HepG2 (cell line): ENCODE data around the gene ELAPOR1. TPM values are rescaled to one million over a fixed set of nuclear protein-coding genes. Genes with fewer than 3 reads are reported as not detected.

Experiments
- CCDC6 ChIP-seq: sonication (generic); formaldehyde crosslinking; IDR thresholded peaks from 2 replicates; pipeline ENCODE4 v1.8.1; 2022; ENCODE audit warnings: mild to moderate bottlenecking, missing genetic modification reagents, moderate library complexity
- FLYWCH1 ChIP-seq: sonication (generic); formaldehyde crosslinking; IDR thresholded peaks from 2 replicates; pipeline ENCODE4 v1.8.1; 2023; ENCODE audit warnings: mild to moderate bottlenecking, missing genetic modification reagents
- FOXM1 ChIP-seq: sonication (generic); formaldehyde crosslinking; IDR thresholded peaks from 2 replicates; pipeline ENCODE4 v1.5.0; 2020; ENCODE audit warnings: missing genetic modification reagents
- KDM4B ChIP-seq: sonication (generic); formaldehyde crosslinking; IDR thresholded peaks from 2 replicates; pipeline ENCODE4 v1.4.0; 2020; ENCODE audit warnings: missing genetic modification reagents
- KMT2A ChIP-seq: sonication (generic); formaldehyde crosslinking; IDR thresholded peaks from 2 replicates; pipeline ENCODE4 v1.4.0; 2020; ENCODE audit warnings: missing genetic modification reagents
- MAZ ChIP-seq, 2 experiments: sonication (generic) in 1 of 2; formaldehyde crosslinking in 1 of 2; IDR thresholded peaks; 2 replicates each; pipeline versions ENCODE4 v1.5.0 to v1.6.1; 2012 to 2020; ENCODE audit warnings: low read depth in 2 of 2, mild to moderate bottlenecking in 2 of 2, borderline replicate concordance in 1 of 2, improper control_type of control experiment in 1 of 2, low read length in 1 of 2, missing genetic modification reagents in 1 of 2, moderate library complexity in 1 of 2
- MEF2D ChIP-seq: sonication (generic); formaldehyde crosslinking; IDR thresholded peaks from 2 replicates; pipeline ENCODE4 v1.5.1; 2020; ENCODE audit warnings: mild to moderate bottlenecking, missing genetic modification reagents
- NCOA5 ChIP-seq: sonication (generic); formaldehyde crosslinking; IDR thresholded peaks from 2 replicates; pipeline ENCODE4 v1.4.0; 2020; ENCODE audit warnings: missing genetic modification reagents
- POGZ ChIP-seq: sonication (generic); formaldehyde crosslinking; IDR thresholded peaks from 2 replicates; pipeline ENCODE4 v1.4.0; 2020; ENCODE audit warnings: mild to moderate bottlenecking, missing genetic modification reagents
- SATB2 ChIP-seq: sonication (generic); formaldehyde crosslinking; IDR thresholded peaks from 2 replicates; pipeline ENCODE4 v1.5.0; 2020; ENCODE audit warnings: missing genetic modification reagents
- ZNF253 ChIP-seq: sonication (generic); formaldehyde crosslinking; IDR thresholded peaks from 2 replicates; pipeline ENCODE4 v1.8.0; 2022; ENCODE audit warnings: mild to moderate bottlenecking, missing genetic modification reagents, borderline replicate concordance
- ZNF274 ChIP-seq: sonication (generic); formaldehyde crosslinking; IDR thresholded peaks from 2 replicates; pipeline ENCODE4 v1.5.1; 2020; ENCODE audit warnings: mild to moderate bottlenecking, missing genetic modification reagents
- ZNF296 ChIP-seq: sonication (generic); formaldehyde crosslinking; conservative IDR thresholded peaks from 2 replicates; pipeline ENCODE4 v1.5.0; 2020; ENCODE audit warnings: mild to moderate bottlenecking, missing genetic modification reagents
- ZNF337 ChIP-seq: sonication (generic); formaldehyde crosslinking; IDR thresholded peaks from 2 replicates; pipeline ENCODE4 v1.5.1; 2020; ENCODE audit warnings: missing genetic modification reagents, low read depth, mild to moderate bottlenecking, borderline replicate concordance
- ZNF558 ChIP-seq: sonication (generic); formaldehyde crosslinking; IDR thresholded peaks from 2 replicates; pipeline ENCODE4 v1.9.0; 2022; ENCODE audit warnings: mild to moderate bottlenecking, missing genetic modification reagents, borderline replicate concordance
- polyA plus RNA-seq, 8 experiments: library from polyadenylated mRNA; depleted of rRNA in 3 of 8; stranded (reverse) in 7 of 8; unstranded in 1 of 8; fragments of >200 nt; fragmentation: Illumina TruSeq in 4 of 8; extraction: Trizol in 4 of 8; gene quantifications; 2 replicates each; pipeline versions ENCODE4 v1.2.1 to v1.2.3, GENCODE V29; 2011 to 2016; ENCODE audit warnings: low read depth in 4 of 8, missing spikeins in 1 of 8, mixed read lengths in 1 of 8; ENCODE audit not compliant: insufficient read depth in 1 of 8
- total RNA-seq, 5 experiments: library from RNA; depleted of rRNA; stranded (reverse); fragments of >200 nt; fragmentation: Illumina TruSeq; extraction: Trizol; gene quantifications; 2 replicates each; pipeline ENCODE4 v1.2.3, GENCODE V29; 2016; ENCODE audit warnings: low read depth in 1 of 5
- TF ChIP-seq, protein P1 (sequence below): sonication (generic); formaldehyde crosslinking; IDR thresholded peaks from 2 replicates; pipeline ENCODE4 v1.4.0; 2020; ENCODE audit warnings: mild to moderate bottlenecking, missing genetic modification reagents, borderline replicate concordance
- TF ChIP-seq, protein P2 (sequence below): sonication (generic); formaldehyde crosslinking; IDR thresholded peaks from 2 replicates; pipeline ENCODE4 v1.4.0; 2020; ENCODE audit warnings: low read depth, missing genetic modification reagents
- TF ChIP-seq, protein P3 (sequence below): sonication (generic); formaldehyde crosslinking; IDR thresholded peaks from 2 replicates; pipeline ENCODE4 v1.4.0; 2020; ENCODE audit warnings: low read depth, mild to moderate bottlenecking, missing genetic modification reagents
- TF ChIP-seq, protein P4 (sequence below): sonication (generic); formaldehyde crosslinking; IDR thresholded peaks from 2 replicates; pipeline ENCODE4 v1.5.1; 2020; ENCODE audit warnings: missing genetic modification reagents, mild to moderate bottlenecking, borderline replicate concordance

The ELAPOR1 gene
- total and polyA plus RNA-seq, 2 of the 13 experiments (the other 11 are each of a cell fraction or from before 2014, with no cell fraction given), result 0.13 to 0.20 TPM

DNA sequence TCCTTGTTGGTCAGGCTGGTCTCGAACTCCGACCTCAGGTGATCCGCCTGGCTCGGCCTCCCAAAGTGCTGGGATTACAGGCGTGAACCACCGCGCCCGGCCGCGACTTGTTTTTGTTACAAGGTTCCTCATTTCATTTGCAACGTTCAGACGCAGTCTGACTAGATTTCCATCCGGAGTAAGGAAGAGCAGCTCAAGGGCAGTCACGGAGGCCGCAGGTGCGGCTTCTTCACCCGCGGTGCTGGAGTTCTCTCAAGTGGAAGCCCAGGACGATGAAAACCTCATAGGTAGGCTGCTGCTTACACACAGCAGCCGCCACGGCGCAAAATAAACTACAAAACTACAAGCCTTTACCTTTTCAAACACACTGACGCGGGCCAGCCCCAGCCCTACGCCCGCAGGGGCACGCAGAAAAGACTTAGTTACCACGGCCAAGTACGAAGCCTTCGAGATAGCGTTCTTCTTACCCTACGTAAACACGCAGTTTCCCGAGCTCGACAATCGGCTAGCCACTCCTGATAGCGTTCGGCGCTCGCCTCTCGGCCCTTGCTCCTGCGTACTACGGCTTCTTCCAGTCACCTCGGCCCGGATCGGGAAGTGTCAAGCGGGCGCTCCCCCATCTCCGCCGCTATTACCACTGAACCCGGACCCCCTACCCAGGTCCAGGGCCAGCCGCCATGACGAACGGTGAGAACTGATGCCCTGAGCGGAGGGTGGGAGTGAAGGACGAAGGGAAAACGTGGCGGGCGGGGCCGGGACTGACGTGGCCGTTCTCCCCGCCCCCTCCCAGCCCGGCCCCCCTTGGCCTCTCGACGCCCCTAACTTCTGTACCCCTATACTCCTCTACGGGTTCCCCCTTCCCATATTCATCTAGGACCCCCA lies 23.5 kb upstream of the ELAPOR1 start, which contains the start of gene TMEM167B (continued):
- TF ChIP-seq, protein P1, sequence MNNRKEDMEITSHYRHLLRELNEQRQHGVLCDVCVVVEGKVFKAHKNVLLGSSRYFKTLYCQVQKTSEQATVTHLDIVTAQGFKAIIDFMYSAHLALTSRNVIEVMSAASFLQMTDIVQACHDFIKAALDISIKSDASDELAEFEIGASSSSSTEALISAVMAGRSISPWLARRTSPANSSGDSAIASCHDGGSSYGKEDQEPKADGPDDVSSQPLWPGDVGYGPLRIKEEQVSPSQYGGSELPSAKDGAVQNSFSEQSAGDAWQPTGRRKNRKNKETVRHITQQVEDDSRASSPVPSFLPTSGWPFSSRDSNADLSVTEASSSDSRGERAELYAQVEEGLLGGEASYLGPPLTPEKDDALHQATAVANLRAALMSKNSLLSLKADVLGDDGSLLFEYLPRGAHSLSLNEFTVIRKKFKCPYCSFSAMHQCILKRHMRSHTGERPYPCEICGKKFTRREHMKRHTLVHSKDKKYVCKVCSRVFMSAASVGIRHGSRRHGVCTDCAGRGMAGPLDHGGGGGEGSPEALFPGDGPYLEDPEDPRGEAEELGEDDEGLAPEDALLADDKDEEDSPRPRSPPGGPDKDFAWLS (CRISPR knock-in tag), result no peak
- TF ChIP-seq ZNF337 (CRISPR knock-in tag) (peak; percentile 76; the same call in 1 of the 2 replicates), FLYWCH1 (CRISPR knock-in tag) (no peak), FOXM1 (no peak), KMT2A (CRISPR knock-in tag) (peak; percentile 98), SATB2 (CRISPR knock-in tag) (peak; percentile 18; the same call in 1 of the 2 replicates), KDM4B (CRISPR knock-in tag) (peak; percentile 98), POGZ (CRISPR knock-in tag) (peak; percentile 85), ZNF253 (CRISPR knock-in tag) (no peak), CCDC6 (CRISPR knock-in tag) (peak; percentile 78), ZNF296 (CRISPR knock-in tag) (no peak), NCOA5 (CRISPR knock-in tag) (no peak), MAZ (IDR thresholded peaks at IDR 0.05; ENCODE audit: borderline replicate concordance, low read depth, low read length) (peak; percentile 23; the same call in 1 of the 2 replicates), MAZ (CRISPR knock-in tag; IDR thresholded peaks at IDR 0.05; ENCODE audit: low read depth) (peak; percentile 70; the same call in 1 of the 2 replicates), ZNF274 (CRISPR knock-in tag) (peak; percentile 90), ZNF558 (CRISPR knock-in tag) (no peak; the same call in 1 of the 2 replicates), MEF2D (CRISPR knock-in tag) (peak; percentile 77; the same call in 1 of the 2 replicates)
- TF ChIP-seq, protein P2, sequence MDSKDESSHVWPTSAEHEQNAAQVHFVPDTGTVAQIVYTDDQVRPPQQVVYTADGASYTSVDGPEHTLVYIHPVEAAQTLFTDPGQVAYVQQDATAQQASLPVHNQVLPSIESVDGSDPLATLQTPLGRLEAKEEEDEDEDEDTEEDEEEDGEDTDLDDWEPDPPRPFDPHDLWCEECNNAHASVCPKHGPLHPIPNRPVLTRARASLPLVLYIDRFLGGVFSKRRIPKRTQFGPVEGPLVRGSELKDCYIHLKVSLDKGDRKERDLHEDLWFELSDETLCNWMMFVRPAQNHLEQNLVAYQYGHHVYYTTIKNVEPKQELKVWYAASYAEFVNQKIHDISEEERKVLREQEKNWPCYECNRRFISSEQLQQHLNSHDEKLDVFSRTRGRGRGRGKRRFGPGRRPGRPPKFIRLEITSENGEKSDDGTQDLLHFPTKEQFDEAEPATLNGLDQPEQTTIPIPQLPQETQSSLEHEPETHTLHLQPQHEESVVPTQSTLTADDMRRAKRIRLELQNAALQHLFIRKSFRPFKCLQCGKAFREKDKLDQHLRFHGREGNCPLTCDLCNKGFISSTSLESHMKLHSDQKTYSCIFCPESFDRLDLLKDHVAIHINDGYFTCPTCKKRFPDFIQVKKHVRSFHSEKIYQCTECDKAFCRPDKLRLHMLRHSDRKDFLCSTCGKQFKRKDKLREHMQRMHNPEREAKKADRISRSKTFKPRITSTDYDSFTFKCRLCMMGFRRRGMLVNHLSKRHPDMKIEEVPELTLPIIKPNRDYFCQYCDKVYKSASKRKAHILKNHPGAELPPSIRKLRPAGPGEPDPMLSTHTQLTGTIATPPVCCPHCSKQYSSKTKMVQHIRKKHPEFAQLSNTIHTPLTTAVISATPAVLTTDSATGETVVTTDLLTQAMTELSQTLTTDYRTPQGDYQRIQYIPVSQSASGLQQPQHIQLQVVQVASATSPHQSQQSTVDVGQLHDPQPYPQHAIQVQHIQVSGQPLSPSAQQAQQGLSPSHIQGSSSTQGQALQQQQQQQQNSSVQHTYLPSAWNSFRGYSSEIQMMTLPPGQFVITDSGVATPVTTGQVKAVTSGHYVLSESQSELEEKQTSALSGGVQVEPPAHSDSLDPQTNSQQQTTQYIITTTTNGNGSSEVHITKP (CRISPR knock-in tag), result peak; percentile 63; the same call in 1 of the 2 replicates
- TF ChIP-seq, protein P3, sequence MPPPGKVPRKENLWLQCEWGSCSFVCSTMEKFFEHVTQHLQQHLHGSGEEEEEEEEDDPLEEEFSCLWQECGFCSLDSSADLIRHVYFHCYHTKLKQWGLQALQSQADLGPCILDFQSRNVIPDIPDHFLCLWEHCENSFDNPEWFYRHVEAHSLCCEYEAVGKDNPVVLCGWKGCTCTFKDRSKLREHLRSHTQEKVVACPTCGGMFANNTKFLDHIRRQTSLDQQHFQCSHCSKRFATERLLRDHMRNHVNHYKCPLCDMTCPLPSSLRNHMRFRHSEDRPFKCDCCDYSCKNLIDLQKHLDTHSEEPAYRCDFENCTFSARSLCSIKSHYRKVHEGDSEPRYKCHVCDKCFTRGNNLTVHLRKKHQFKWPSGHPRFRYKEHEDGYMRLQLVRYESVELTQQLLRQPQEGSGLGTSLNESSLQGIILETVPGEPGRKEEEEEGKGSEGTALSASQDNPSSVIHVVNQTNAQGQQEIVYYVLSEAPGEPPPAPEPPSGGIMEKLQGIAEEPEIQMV, result peak; percentile 67; the same call in 1 of the 2 replicates
- TF ChIP-seq, protein P4, sequence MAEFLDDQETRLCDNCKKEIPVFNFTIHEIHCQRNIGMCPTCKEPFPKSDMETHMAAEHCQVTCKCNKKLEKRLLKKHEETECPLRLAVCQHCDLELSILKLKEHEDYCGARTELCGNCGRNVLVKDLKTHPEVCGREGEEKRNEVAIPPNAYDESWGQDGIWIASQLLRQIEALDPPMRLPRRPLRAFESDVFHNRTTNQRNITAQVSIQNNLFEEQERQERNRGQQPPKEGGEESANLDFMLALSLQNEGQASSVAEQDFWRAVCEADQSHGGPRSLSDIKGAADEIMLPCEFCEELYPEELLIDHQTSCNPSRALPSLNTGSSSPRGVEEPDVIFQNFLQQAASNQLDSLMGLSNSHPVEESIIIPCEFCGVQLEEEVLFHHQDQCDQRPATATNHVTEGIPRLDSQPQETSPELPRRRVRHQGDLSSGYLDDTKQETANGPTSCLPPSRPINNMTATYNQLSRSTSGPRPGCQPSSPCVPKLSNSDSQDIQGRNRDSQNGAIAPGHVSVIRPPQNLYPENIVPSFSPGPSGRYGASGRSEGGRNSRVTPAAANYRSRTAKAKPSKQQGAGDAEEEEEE (CRISPR knock-in tag), result peak; percentile 60; the same call in 1 of the 2 replicates
